GM23338 (cell line): ENCODE measurements around the gene USP36. TPM values are rescaled to one million over a fixed set of nuclear protein-coding genes. Genes with fewer than 3 reads are reported as not detected.

ENCODE experiments used
- ATAC-seq: fragments of 200-7000 bp; cut with Tn5 transposase; 3 replicates; pipeline ENCODE4 v1.9.1; 2020
- DNase-seq: peaks from one replicate; pipeline ENCODE4 v3.0.0-alpha.2; 2015; ENCODE audit warnings: low spot score
- H2AFZ ChIP-seq: fragments of 200-600 bp; sonication (generic); 2 replicates; pipeline ENCODE4 v1.8.0; 2016; ENCODE audit warnings: antibody characterized with exemption, mild to moderate bottlenecking, moderate library complexity
- H3F3A ChIP-seq: fragments of 200-600 bp; sonication (generic); replicated peaks from 2 replicates; pipeline ENCODE4 v1.8.0; 2017; ENCODE audit warnings: antibody characterized with exemption, mixed run types, low read depth
- H3K27ac ChIP-seq: fragments of 200-600 bp; sonication (generic); 2 replicates; pipeline ENCODE4 v1.6.1; 2016; ENCODE audit warnings: low read depth
- H3K27me3 ChIP-seq: fragments of 200-600 bp; sonication (generic); 2 replicates; pipeline ENCODE4 v1.8.0; 2016; ENCODE audit warnings: mild to moderate bottlenecking, mixed run types, moderate library complexity; ENCODE audit not compliant: insufficient read depth
- H3K36me3 ChIP-seq: fragments of 200-600 bp; sonication (generic); 2 replicates; pipeline ENCODE4 v1.8.0; 2016; ENCODE audit warnings: mild to moderate bottlenecking; ENCODE audit not compliant: insufficient read depth
- H3K4me1 ChIP-seq: fragments of 200-600 bp; sonication (generic); 2 replicates; pipeline ENCODE4 v1.8.0; 2016; ENCODE audit warnings: mild to moderate bottlenecking, moderate library complexity; ENCODE audit not compliant: insufficient read depth
- H3K4me2 ChIP-seq: fragments of 200-600 bp; sonication (generic); 2 replicates; pipeline ENCODE4 v1.7.1; 2017; ENCODE audit warnings: mixed run types
- H3K4me3 ChIP-seq: fragments of 200-600 bp; sonication (generic); 2 replicates; pipeline ENCODE4 v1.6.1; 2016; ENCODE audit warnings: mixed run types
- H3K79me2 ChIP-seq: fragments of 200-600 bp; sonication (generic); replicated peaks from 2 replicates; pipeline ENCODE4 v1.8.0; 2017; ENCODE audit warnings: mild to moderate bottlenecking; ENCODE audit not compliant: insufficient read depth
- H3K9me2 ChIP-seq: fragments of 200-600 bp; sonication (generic); 2 replicates; pipeline ENCODE4 v1.8.0; 2017; ENCODE audit not compliant: insufficient read depth
- H4K20me1 ChIP-seq: fragments of 200-600 bp; sonication (generic); replicated peaks from 2 replicates; pipeline ENCODE4 v1.8.0; 2017; ENCODE audit warnings: mild to moderate bottlenecking; ENCODE audit not compliant: insufficient read depth
- H3K27ac Mint-ChIP-seq: 2 replicates; pipeline ENCODE4 v1.8.0; 2020; ENCODE audit warnings: inconsistent platforms, mild to moderate bottlenecking, moderate library complexity, mixed read lengths
- H3K27me3 Mint-ChIP-seq: 3 replicates; pipeline ENCODE4 v1.8.0; 2022; ENCODE audit warnings: low read depth, mild to moderate bottlenecking, moderate library complexity, mixed read lengths, inconsistent platforms; ENCODE audit not compliant: insufficient read depth, poor library complexity
- H3K36me3 Mint-ChIP-seq: 3 replicates; pipeline ENCODE4 v1.8.0; 2021; ENCODE audit warnings: low read depth, mild to moderate bottlenecking, inconsistent platforms, moderate library complexity, mixed read lengths
- H3K4me1 Mint-ChIP-seq: 3 replicates; pipeline ENCODE4 v1.8.0; 2020; ENCODE audit warnings: mild to moderate bottlenecking, inconsistent platforms, mixed read lengths
- H3K4me3 Mint-ChIP-seq: 3 replicates; pipeline ENCODE4 v1.8.0; 2021; ENCODE audit warnings: moderate library complexity, mild to moderate bottlenecking, inconsistent platforms, mixed read lengths
- H3K9me3 Mint-ChIP-seq: 3 replicates; pipeline ENCODE4 v1.8.0; 2020; ENCODE audit warnings: moderate library complexity, mild to moderate bottlenecking, inconsistent platforms, mixed read lengths
- CREB1 ChIP-seq: fragments of 250-450 bp; sonication (Bioruptor Pico); IDR thresholded peaks from 2 replicates; pipeline ENCODE4 v1.5.0; 2020; ENCODE audit warnings: low read depth, mild to moderate bottlenecking, moderate library complexity
- CTCF ChIP-seq, 2 experiments: fragments of 200-600 bp in 1 of 2; sonication (generic) in 1 of 2; conservative IDR thresholded peaks; 2 replicates each; pipeline versions ENCODE4 v1.5.1 to v1.6.1; 2016 to 2017; ENCODE audit warnings: antibody characterized with exemption in 2 of 2, low read depth in 2 of 2, mild to moderate bottlenecking in 2 of 2, moderate library complexity in 1 of 2
- EZH2 ChIP-seq: fragments of 200-600 bp; sonication (generic); IDR thresholded peaks from one replicate; pipeline ENCODE4 v1.8.0; 2017; ENCODE audit warnings: antibody characterized with exemption, mild to moderate bottlenecking, low read depth; ENCODE audit not compliant: unreplicated experiment
- EZH2phosphoT487 ChIP-seq: fragments of 200-600 bp; sonication (generic); IDR thresholded peaks from one replicate; pipeline ENCODE4 v1.8.1; 2018; ENCODE audit warnings: antibody characterized with exemption; ENCODE audit not compliant: unreplicated experiment
- JUNB ChIP-seq: IDR thresholded peaks from one replicate; pipeline ENCODE4 v1.6.1; 2016; ENCODE audit warnings: antibody characterized with exemption; ENCODE audit not compliant: unreplicated experiment
- POLR2AphosphoS5 ChIP-seq: IDR thresholded peaks from 2 replicates; pipeline ENCODE4 v1.6.1; 2016; ENCODE audit warnings: antibody characterized with exemption, low read depth
- REST ChIP-seq: IDR thresholded peaks from one replicate; pipeline ENCODE4 v1.6.1; 2018; ENCODE audit warnings: antibody characterized with exemption; ENCODE audit not compliant: unreplicated experiment
- STAT1 ChIP-seq: IDR thresholded peaks from one replicate; pipeline ENCODE4 v1.6.1; 2016; ENCODE audit warnings: antibody characterized with exemption; ENCODE audit not compliant: unreplicated experiment
- ZNF114 ChIP-seq: fragments of 250-450 bp; sonication (Bioruptor Pico); IDR thresholded peaks from 2 replicates; pipeline ENCODE4 v1.5.0; 2020; ENCODE audit warnings: mild to moderate bottlenecking, moderate library complexity
- ZNF331 ChIP-seq: fragments of 250-450 bp; sonication (Bioruptor Pico); IDR thresholded peaks from 2 replicates; pipeline ENCODE4 v1.5.0; 2020; ENCODE audit warnings: low read depth, mild to moderate bottlenecking, moderate library complexity
- polyA plus RNA-seq: library from polyadenylated mRNA; unstranded; fragments of >200 nt; fragmentation: Nextera tagmentation; extraction: Ambion mirVana; gene quantifications from 2 replicates; pipeline ENCODE4 v1.2.1, GENCODE V29; 2016
- total RNA-seq: library from RNA; depleted of rRNA; stranded (reverse); fragments of >200 nt; shearing (Covaris generic); gene quantifications from 2 replicates; pipeline ENCODE4 v1.2.3, GENCODE V29; 2014
- TF ChIP-seq, protein P1 (sequence below): fragments of 250-450 bp; sonication (Bioruptor Pico); IDR thresholded peaks from 2 replicates; pipeline ENCODE4 v1.5.0; 2020; ENCODE audit warnings: mild to moderate bottlenecking, moderate library complexity

Gene USP36
- total and polyA plus RNA-seq, 2 experiments from 2014 or later: 36.2 to 55.5 TPM

DNA sequence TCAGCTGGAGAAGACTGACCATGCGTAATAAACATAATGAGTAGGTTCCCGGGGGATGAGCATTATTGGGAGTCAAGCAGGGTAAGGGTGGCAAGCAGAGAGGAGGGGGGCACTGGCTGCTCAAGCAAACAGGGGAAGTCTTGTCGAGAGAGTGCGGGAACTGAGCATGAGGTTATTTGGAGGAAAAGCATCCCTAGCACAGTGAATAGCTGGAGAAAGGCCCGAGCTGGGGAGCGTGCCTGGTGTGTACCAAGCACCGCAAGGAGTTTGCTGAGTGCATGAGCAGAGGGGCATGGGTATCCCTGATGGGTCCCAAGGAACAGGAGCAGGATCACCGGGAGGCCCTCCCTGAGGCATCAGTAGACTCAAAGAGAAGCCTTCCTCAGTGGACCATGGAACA is 75.7 kb downstream of the USP36 start (continued):
- TF ChIP-seq REST: no peak

DNA sequence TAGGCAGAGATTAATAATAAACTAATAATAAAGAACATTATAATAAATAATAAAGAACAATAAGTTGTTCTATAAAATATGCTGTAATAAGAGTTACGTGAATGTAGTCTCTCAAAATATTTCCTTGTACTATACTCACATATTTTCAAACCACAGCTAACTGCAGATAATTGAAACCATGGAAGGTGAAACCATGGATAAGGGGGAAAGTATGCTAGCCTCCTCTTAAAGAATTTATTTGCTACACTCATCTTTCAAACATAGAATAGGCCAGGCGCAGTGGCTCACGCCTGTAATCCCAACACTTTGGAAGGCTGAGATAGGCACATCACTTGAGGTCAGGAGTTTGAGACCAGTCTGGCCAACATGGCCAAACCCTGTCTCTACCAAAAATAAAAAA is 77.1 kb downstream of the USP36 start:
- Mint-ChIP-seq H3K27ac (no peak overlapping the region), H3K4me1 (peaks cover 8% of the 10 kb centered on the region; the same call in 2 of the 3 replicates), H3K9me3 (no peaks in the 10 kb centered on the region), H3K36me3 (no peaks in the 10 kb centered on the region), H3K4me3 (no peak overlapping the region), H3K27me3 (peaks cover 2% of the 10 kb centered on the region)
- DNase-seq: no peak
- no peaks in the 10 kb centered on the region for H3K9me2 ChIP-seq
- no peaks in the 10 kb centered on the region for H3K27me3 ChIP-seq
- H3K4me2 ChIP-seq: no peak overlapping the region
- H3K4me1 ChIP-seq: no peaks in the 10 kb centered on the region
- peaks cover 21% of the 10 kb centered on the region for H4K20me1 ChIP-seq
- H3K79me2 ChIP-seq: peaks cover 16% of the 10 kb centered on the region
- ATAC-seq: no peak
- no peak overlapping the region for H3K4me3 ChIP-seq
- H3K27ac ChIP-seq: no peak overlapping the region
- no peak overlapping the region for H2AFZ ChIP-seq
- no peaks in the 10 kb centered on the region for H3F3A ChIP-seq
- no peaks in the 10 kb centered on the region for H3K36me3 ChIP-seq
- TF ChIP-seq CTCF (conservative IDR thresholded peaks at IDR 0.05; ENCODE audit: low read depth in 2 of 2) (no peak), EZH2phosphoT487 (no peak), REST (no peak), POLR2AphosphoS5 (no peak), ZNF331 (CRISPR knock-in tag) (no peak), ZNF114 (CRISPR knock-in tag) (no peak), EZH2 (no peak), JUNB (no peak), STAT1 (no peak), CREB1 (CRISPR knock-in tag) (no peak)
- TF ChIP-seq, protein P1, sequence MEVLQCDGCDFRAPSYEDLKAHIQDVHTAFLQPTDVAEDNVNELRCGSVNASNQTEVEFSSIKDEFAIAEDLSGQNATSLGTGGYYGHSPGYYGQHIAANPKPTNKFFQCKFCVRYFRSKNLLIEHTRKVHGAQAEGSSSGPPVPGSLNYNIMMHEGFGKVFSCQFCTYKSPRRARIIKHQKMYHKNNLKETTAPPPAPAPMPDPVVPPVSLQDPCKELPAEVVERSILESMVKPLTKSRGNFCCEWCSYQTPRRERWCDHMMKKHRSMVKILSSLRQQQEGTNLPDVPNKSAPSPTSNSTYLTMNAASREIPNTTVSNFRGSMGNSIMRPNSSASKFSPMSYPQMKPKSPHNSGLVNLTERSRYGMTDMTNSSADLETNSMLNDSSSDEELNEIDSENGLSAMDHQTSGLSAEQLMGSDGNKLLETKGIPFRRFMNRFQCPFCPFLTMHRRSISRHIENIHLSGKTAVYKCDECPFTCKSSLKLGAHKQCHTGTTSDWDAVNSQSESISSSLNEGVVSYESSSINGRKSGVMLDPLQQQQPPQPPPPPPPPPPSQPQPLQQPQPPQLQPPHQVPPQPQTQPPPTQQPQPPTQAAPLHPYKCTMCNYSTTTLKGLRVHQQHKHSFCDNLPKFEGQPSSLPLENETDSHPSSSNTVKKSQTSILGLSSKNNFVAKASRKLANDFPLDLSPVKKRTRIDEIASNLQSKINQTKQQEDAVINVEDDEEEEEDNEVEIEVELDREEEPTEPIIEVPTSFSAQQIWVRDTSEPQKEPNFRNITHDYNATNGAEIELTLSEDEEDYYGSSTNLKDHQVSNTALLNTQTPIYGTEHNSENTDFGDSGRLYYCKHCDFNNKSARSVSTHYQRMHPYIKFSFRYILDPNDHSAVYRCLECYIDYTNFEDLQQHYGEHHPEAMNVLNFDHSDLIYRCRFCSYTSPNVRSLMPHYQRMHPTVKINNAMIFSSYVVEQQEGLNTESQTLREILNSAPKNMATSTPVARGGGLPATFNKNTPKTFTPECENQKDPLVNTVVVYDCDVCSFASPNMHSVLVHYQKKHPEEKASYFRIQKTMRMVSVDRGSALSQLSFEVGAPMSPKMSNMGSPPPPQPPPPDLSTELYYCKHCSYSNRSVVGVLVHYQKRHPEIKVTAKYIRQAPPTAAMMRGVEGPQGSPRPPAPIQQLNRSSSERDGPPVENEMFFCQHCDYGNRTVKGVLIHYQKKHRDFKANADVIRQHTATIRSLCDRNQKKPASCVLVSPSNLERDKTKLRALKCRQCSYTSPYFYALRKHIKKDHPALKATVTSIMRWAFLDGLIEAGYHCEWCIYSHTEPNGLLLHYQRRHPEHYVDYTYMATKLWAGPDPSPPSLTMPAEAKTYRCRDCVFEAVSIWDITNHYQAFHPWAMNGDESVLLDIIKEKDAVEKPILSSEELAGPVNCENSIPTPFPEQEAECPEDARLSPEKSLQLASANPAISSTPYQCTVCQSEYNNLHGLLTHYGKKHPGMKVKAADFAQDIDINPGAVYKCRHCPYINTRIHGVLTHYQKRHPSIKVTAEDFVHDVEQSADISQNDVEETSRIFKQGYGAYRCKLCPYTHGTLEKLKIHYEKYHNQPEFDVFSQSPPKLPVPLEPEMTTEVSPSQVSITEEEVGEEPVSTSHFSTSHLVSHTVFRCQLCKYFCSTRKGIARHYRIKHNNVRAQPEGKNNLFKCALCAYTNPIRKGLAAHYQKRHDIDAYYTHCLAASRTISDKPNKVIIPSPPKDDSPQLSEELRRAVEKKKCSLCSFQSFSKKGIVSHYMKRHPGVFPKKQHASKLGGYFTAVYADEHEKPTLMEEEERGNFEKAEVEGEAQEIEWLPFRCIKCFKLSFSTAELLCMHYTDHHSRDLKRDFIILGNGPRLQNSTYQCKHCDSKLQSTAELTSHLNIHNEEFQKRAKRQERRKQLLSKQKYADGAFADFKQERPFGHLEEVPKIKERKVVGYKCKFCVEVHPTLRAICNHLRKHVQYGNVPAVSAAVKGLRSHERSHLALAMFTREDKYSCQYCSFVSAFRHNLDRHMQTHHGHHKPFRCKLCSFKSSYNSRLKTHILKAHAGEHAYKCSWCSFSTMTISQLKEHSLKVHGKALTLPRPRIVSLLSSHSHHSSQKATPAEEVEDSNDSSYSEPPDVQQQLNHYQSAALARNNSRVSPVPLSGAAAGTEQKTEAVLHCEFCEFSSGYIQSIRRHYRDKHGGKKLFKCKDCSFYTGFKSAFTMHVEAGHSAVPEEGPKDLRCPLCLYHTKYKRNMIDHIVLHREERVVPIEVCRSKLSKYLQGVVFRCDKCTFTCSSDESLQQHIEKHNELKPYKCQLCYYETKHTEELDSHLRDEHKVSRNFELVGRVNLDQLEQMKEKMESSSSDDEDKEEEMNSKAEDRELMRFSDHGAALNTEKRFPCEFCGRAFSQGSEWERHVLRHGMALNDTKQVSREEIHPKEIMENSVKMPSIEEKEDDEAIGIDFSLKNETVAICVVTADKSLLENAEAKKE: no peak
